Stomach (tissue), 4 donors: ENCODE measurements around the gene TBC1D30.

Experiments
- CTCF ChIP-seq, 7 experiments: fragments of 450-650 bp in 4 of 7; fragments of 200-600 bp in 3 of 7; sonication (generic) in 3 of 7; IDR thresholded peaks; one replicate each; pipeline ENCODE4 v1.5.1; 2016 to 2019; ENCODE audit warnings: antibody characterized with exemption in 7 of 7, control low read depth in 2 of 7, mild to moderate bottlenecking in 1 of 7
- EP300 ChIP-seq: sonication (generic); formaldehyde crosslinking; IDR thresholded peaks from one replicate; pipeline ENCODE4 v1.6.1; 2017; ENCODE audit warnings: antibody characterized with exemption

GRCh38 chr12:64780531-64781279 lies 43.7 kb upstream of the TBC1D30 start:
- TF ChIP-seq CTCF (IDR thresholded peaks at IDR 0.05), result no peak
- no peak for TF ChIP-seq EP300
